HepG2 (cell line): Measurements from ENCODE around the gene STRADA. TPM values are rescaled to one million over a fixed set of nuclear protein-coding genes. Genes with fewer than 3 reads are reported as not detected.

Experiments
- ATAC-seq: fragments of 200-7000 bp; cut with Tn5 transposase; 3 replicates; pipeline ENCODE4 v1.9.1; 2020; ENCODE audit warnings: mild to moderate bottlenecking, moderate library complexity
- BruUV-seq: library from RNA; stranded (reverse); fragments of 400-500 nt; replicated peaks from 2 replicates; lab custom pipeline; 2021; lab: Mats Ljungman, UMichigan
- CTCF ChIA-PET: fragments of 300-600 bp; formaldehyde crosslinking; extraction: SDS; loops from one replicate; lab custom pipeline; 2021; ENCODE audit warnings: low total read pairs, inconsistent platforms, low intra/inter-chr PET ratio; lab: Yijun Ruan, JAX
- POLR2A ChIA-PET: fragments of 350-600 bp; sonication (Branson Sonifier 250); formaldehyde crosslinking; loops from one replicate; lab custom pipeline; 2020; ENCODE audit warnings: antibody characterized with exemption, inconsistent platforms; lab: Yijun Ruan, JAX
- DNase-seq: peaks from one replicate; pipeline ENCODE4 v3.0.0-alpha.2; 2015; ENCODE audit warnings: low spot score
- FAIRE-seq: peaks from 3 replicates; lab custom pipeline; 2011; peaks lifted over from hg19 to GRCh38; lab: Jason Lieb, UNC
- H2AFZ ChIP-seq: one replicate; pipeline ENCODE4 v1.6.1; 2011; ENCODE audit warnings: low read length, inconsistent platforms
- H3K27ac ChIP-seq: fragments of 300-600 bp; 3 replicates; pipeline ENCODE4 v1.8.0; 2011; ENCODE audit warnings: mixed run types, mild to moderate bottlenecking, mixed read lengths, low read length, inconsistent platforms; ENCODE audit not compliant: insufficient read depth; ENCODE audit errors: extremely low read length
- H3K27me3 ChIP-seq, 2 experiments: fragments of 200-600 bp in 1 of 2; 2 replicates in 1 of 2; 3 replicates in 1 of 2; pipeline versions ENCODE4 v1.6.0 to v1.8.0; 2011; ENCODE audit warnings: low read length in 2 of 2, mild to moderate bottlenecking in 2 of 2, moderate library complexity in 2 of 2, inconsistent platforms in 1 of 2; ENCODE audit not compliant: insufficient read depth in 2 of 2, control insufficient read depth in 1 of 2
- H3K36me3 ChIP-seq, 2 experiments: fragments of 200-600 bp in 1 of 2; replicated peaks in 1 of 2; 2 replicates in 1 of 2; 3 replicates in 1 of 2; pipeline versions ENCODE4 v1.5.1 to v1.8.0; 2011; ENCODE audit warnings: low read length in 2 of 2, inconsistent platforms in 1 of 2; ENCODE audit not compliant: insufficient read depth in 2 of 2, control insufficient read depth in 1 of 2
- H3K4me1 ChIP-seq: 2 replicates; pipeline ENCODE4 v1.5.1; 2012; ENCODE audit warnings: low read length, inconsistent platforms; ENCODE audit not compliant: insufficient read depth
- H3K4me2 ChIP-seq: 2 replicates; pipeline ENCODE4 v1.6.0; 2011; ENCODE audit warnings: low read depth, low read length, inconsistent platforms
- H3K4me3 ChIP-seq, 3 experiments: fragments of 200-600 bp in 1 of 3; sonication (generic), shearing (Covaris generic) in 1 of 3; replicated peaks in 1 of 3; 2 replicates each; pipeline ENCODE4 v1.5.1; 2011 to 2016; ENCODE audit warnings: low read length in 3 of 3, inconsistent platforms in 2 of 3, low read depth in 2 of 3, mild to moderate bottlenecking in 2 of 3, control low read depth in 1 of 3, mixed read lengths in 1 of 3; ENCODE audit not compliant: insufficient read depth in 1 of 3
- H3K79me2 ChIP-seq: one replicate; pipeline ENCODE4 v1.6.1; 2011; ENCODE audit warnings: low read length, inconsistent platforms; ENCODE audit not compliant: insufficient read depth
- H3K9ac ChIP-seq: 2 replicates; pipeline ENCODE4 v1.6.0; 2011; ENCODE audit warnings: mild to moderate bottlenecking, low read depth, low read length, inconsistent platforms; ENCODE audit not compliant: insufficient read depth
- H3K9me3 ChIP-seq: 2 replicates; pipeline ENCODE4 v1.5.1; 2012; ENCODE audit warnings: mild to moderate bottlenecking, low read length
- H4K20me1 ChIP-seq: 2 replicates; pipeline ENCODE4 v1.6.0; 2011; ENCODE audit warnings: inconsistent platforms, mild to moderate bottlenecking, low read length, moderate library complexity; ENCODE audit not compliant: insufficient read depth
- ATF7-NPFF ChIP-seq: sonication (generic); formaldehyde crosslinking; IDR thresholded peaks from 2 replicates; pipeline ENCODE4 v1.8.1; 2023; ENCODE audit warnings: mild to moderate bottlenecking, low read depth, missing genetic modification reagents, moderate library complexity
- ZBTB3 ChIP-seq: sonication (generic); formaldehyde crosslinking; IDR thresholded peaks from 2 replicates; pipeline ENCODE4 v1.4.0; 2020; ENCODE audit warnings: low read depth, mild to moderate bottlenecking, moderate library complexity, missing genetic modification reagents, borderline replicate concordance
- ZNF816 ChIP-seq: sonication (generic); formaldehyde crosslinking; IDR thresholded peaks from 2 replicates; pipeline ENCODE4 v1.8.0; 2022; ENCODE audit warnings: missing genetic modification reagents, mild to moderate bottlenecking, borderline replicate concordance
- ZXDC ChIP-seq: sonication (generic); formaldehyde crosslinking; IDR thresholded peaks from 2 replicates; pipeline ENCODE4 v1.5.0; 2020; ENCODE audit warnings: mild to moderate bottlenecking, missing genetic modification reagents
- WGBS: methylation state at CpG from one replicate; pipeline ENCODE4 v1.1.6; 2017; ENCODE audit warnings: low lambda C conversion rate; 5-methylcytosine and 5-hydroxymethylcytosine counted together
- in situ Hi-C: cut with HindIII; loops from 2 replicates; pipeline ENCODE4 v1.10.0; 2017; ENCODE audit warnings: low pct_unique_long_range_greater_than_20kb; ENCODE audit not compliant: extremely low pct_ligation_motif_present
- intact Hi-C: fragments of 100-400 bp; cut with micrococcal nuclease; formaldehyde crosslinking; loops from one replicate; pipeline ENCODE4 v1.10.0; 2022; ENCODE audit not compliant: unreplicated experiment
- polyA plus RNA-seq, 8 experiments: library from polyadenylated mRNA; depleted of rRNA in 3 of 8; stranded (reverse) in 7 of 8; unstranded in 1 of 8; fragments of >200 nt; fragmentation: Illumina TruSeq in 4 of 8; extraction: Trizol in 4 of 8; gene quantifications; 2 replicates each; pipeline versions ENCODE4 v1.2.1 to v1.2.3, GENCODE V29; 2011 to 2016; ENCODE audit warnings: low read depth in 4 of 8, missing spikeins in 1 of 8, mixed read lengths in 1 of 8; ENCODE audit not compliant: insufficient read depth in 1 of 8
- total RNA-seq, 5 experiments: library from RNA; depleted of rRNA; stranded (reverse); fragments of >200 nt; fragmentation: Illumina TruSeq; extraction: Trizol; gene quantifications; 2 replicates each; pipeline ENCODE4 v1.2.3, GENCODE V29; 2016; ENCODE audit warnings: low read depth in 1 of 5

STRADA gene
- total and polyA plus RNA-seq, 2 of the 13 experiments (the other 11 are each of a cell fraction or from before 2014, with no cell fraction given), result 17.6 to 17.9 TPM

GRCh38 chr17:63772801-63773271 lies 31.2 kb upstream of the STRADA start (continued):
- TF ChIP-seq ZXDC (CRISPR knock-in tag) (0 out of 2 replicates have a peak, but pooled peaks have one; percentile 27), ZBTB3 (CRISPR knock-in tag) (no peak), ZNF816 (CRISPR knock-in tag) (0 out of 2 replicates have a peak, but pooled peaks have one; percentile 10)
- TF ChIP-seq, all 625 proteins: peak for 15

- Histone ChIP-seq H2AFZ (no peak overlapping the region), H3K27me3 (peaks cover 0 to 6% of the 10 kb centered on the region in 2 experiments; a peak in 1 of 5 replicates), H4K20me1 (peaks cover 11% of the 10 kb centered on the region), H3K9me3 (no peaks in the 10 kb centered on the region), H3K9ac (no peak overlapping the region), H3K36me3 (peaks cover 12 to 43% of the 10 kb centered on the region in 2 experiments), H3K4me2 (no peak overlapping the region), H3K27ac (no peak overlapping the region), H3K4me3 (no peak overlapping the region), H3K79me2 (peaks cover 77% of the 10 kb centered on the region), H3K4me1 (peaks cover 21% of the 10 kb centered on the region)
- ATAC-seq (no peak), DNase-seq (no peak), FAIRE-seq (no peak)
- BruUV-seq, result no TSS peak
- no peak for TF ChIP-seq ATF7-NPFF (CRISPR knock-in tag)
- 95% methylated on average over 7 of the region's 7 CpGs for WGBS
- POLR2A ChIA-PET, result no interaction called here
- in situ Hi-C loops (no loop called here), intact Hi-C loops (no loop called here)
- CTCF ChIA-PET, result no interaction called here
Observed at GRCh38 chr17:63768433-63768832, 26.8 kb upstream of the STRADA start.
